ENCODE results near the gene NUCB1.

DNA sequence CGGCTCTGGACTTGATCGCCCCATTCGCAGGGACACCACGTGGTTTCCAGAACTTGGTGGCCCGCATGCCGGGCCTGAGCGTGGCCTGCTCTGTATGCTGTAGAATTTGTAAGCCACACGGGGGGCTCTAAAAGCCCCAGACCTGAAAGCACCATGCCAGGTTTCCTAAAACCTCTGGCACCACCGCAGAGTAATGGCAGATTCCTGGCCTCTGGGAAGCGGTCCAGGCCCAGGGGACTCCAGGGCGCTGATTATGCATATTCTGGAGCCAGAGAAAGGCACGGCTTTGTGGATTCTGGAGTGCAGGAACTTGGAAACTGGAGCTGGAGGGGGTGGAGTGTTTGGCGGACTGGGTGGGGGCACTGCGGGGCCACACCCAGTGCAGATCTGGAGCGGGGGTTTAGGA is 68.7 kb downstream of the NUCB1 start:
- no peak for TF ChIP-seq POLR2A (IDR thresholded peaks at IDR 0.05)
- TF ChIP-seq, protein P1, sequence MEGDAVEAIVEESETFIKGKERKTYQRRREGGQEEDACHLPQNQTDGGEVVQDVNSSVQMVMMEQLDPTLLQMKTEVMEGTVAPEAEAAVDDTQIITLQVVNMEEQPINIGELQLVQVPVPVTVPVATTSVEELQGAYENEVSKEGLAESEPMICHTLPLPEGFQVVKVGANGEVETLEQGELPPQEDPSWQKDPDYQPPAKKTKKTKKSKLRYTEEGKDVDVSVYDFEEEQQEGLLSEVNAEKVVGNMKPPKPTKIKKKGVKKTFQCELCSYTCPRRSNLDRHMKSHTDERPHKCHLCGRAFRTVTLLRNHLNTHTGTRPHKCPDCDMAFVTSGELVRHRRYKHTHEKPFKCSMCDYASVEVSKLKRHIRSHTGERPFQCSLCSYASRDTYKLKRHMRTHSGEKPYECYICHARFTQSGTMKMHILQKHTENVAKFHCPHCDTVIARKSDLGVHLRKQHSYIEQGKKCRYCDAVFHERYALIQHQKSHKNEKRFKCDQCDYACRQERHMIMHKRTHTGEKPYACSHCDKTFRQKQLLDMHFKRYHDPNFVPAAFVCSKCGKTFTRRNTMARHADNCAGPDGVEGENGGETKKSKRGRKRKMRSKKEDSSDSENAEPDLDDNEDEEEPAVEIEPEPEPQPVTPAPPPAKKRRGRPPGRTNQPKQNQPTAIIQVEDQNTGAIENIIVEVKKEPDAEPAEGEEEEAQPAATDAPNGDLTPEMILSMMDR (IDR thresholded peaks at IDR 0.05): no peak
- no peak for TF ChIP-seq POLR2AphosphoS5 (IDR thresholded peaks at IDR 0.05)
